Measurements from ENCODE around the gene FTO.

FTO gene

DNA sequence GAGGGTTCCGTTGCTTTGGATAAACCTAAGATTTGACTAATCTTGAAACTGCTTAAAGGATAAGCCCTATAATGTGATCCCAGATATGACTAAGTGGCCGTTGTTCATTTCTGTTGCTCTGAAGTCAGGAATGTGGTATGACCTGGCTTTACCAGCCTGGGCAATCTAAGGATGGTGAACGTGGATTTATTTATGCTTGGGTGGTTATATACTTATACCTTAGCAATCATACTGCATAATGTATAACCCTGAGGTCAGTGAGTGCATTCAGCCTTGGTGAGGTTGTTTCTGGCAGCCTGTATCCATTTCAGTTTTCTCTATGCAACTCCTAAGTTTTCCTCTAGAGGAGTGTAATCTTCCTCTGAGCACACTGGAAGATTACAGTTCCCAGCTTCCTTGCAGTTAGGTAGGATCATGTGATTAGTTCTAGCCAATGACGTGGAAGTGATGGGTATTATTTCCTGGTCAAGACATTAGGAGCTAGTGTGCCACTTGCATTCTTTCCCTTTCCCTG lies 41.9 kb downstream of the FTO start:
- FAIRE-seq (no peak), DNase-seq (ENCODE audit: insufficient read length, low spot score) (no peak)

DNA sequence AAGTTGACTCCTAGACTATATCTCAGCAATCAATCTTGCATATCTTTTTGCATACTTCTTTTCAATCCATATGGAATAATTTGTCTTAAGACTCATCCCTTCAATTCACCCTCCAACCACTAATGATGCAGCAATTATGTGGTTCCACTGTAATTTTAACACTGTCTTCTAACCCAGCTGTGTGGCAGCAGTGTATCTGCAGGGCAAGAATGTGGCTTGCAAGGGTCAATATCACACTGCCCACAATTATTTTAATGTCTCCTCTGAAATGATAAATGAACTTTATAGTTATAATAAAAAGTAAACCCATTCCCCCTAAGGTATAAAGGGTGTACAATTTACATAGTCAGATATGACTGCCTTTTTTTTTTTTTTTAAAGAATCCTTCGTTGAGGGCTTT lies 48.6 kb downstream of the FTO start:
- FAIRE-seq, result no peak

DNA sequence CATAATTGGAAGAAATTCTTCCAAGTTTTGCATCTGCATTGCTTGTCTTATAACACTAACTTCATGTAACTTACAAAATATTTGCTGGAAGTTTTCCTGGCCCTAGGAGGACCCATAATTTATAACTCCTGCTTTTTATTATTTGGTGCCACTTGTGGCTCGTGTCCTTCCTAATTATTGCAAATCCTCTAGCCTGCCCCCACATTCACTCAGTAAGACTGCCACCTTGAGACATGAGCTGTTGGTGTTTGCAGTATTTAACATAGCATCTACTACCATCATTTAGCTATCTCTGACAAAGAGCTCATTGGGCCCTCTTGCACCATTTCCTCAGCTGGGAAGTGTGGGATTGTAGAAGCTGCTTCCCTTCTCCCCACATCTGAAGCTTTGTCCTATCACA lies 49.5 kb downstream of the FTO start:
- FAIRE-seq (no peak), DNase-seq (ENCODE audit: insufficient read length, low spot score) (no peak)

More for the DNA sequence above, 48.6 kb downstream of the FTO start:
- no peak for DNase-seq (ENCODE audit: insufficient read length, low spot score)

DNA sequence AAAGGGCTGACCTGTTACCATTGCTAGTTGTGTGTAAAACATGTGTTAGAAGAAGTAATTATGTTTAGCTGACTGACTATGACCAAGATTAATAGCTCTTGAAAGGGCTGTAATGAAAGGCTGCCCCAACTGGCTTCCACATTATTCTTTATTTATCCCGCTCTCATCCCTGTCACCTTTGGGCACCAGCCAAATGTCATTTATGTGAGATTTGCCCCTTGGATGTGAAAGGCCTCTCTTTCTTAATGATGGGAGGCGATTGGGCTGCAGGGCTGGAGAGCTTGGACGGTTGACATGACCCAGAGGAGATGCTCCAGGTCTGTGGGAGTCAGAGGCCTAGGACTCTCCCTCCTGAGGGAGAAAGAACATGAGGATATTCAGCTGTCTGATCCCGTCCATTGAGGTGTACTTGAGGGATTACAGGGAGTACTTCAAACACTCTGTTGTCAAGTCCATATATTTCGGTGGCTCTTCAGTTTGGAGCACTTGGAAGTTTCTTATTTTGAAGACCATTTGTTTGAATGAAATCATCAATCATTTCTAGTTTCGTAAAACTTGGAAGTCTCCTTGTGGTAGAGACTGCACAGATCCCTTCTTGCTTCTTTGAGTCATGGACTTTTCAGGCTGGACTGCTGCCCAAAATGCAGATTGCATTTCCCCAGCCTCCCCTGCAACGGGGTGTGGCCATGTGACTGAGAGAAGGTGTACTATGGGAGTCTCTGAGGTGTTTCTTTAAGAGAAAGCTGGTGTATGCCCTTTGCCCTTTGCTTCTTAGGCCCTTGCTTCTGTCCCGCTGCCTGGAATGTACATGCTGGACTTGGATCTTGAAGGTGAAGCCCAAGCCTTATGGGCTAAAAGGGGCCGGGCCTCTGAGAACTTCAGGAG lies 51.3 kb downstream of the FTO start:
- FAIRE-seq (no peak), DNase-seq (ENCODE audit: insufficient read length, low spot score) (no peak)

DNA sequence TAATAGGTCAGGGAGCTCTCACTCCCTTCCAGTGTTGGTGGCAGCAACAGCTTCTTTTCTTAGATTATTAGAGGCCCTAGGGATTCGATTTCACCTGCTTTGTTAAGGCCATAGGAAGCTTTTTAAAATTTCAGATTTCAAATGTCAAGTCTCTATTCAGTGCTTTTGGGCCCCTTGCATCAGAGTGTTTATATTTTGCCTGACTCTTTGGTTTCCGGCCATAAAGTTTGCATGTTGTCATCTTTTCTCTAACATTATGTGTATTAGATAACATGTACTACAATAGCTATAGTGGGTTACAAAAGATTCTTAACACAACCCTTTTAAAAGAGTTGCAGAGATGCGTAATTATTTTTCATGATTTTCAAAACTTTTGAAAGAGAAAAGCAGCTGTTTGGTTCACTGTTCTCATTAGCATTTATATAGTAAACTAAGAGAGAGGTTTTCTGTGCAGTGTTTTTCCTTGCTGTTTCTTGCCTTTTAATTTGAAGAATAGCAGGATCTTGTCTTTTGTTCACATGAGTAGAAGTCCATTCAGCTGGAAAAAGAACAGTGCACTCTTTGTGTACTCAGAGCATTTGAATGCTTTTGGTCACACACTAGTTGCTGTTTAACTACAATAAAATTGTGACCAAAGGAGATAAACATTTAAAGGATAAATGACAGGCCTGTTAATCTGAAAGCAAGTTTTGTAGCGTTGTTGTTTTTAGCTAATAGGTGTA lies 52.5 kb downstream of the FTO start:
- no peak for DNase-seq (ENCODE audit: insufficient read length, low spot score)
- no peak for FAIRE-seq

DNA sequence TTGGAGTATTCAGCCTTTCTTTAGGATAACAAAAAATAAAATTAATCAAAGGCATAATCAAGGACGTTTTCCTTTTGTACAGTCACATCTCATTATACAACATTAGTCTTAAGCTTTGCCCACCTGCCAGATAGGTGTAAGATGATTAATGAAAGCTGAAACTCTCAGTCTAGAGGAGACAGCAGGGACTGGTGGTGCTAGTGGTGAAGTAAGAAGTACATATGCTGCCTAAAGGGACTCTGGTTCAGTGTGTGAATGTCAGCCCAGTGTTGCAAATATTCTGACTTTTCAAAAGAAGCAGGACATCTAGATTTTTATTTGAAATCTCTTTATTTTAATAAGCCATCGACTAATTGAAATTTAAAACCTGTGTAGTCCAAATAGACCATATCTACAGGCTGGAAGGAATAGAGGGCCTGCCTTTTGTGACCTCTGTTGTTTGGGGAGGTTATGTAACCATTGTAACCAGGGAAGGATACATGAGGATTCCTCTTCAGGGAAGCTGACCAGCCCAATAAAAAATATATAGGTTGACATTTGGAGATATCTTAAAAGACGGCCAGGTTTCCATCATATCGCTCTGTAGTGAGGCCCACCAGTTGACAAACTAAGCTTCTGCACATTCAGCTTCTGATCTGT lies 54.1 kb downstream of the FTO start:
- DNase-seq (ENCODE audit: insufficient read length, low spot score), result no peak
- FAIRE-seq, result no peak

DNA sequence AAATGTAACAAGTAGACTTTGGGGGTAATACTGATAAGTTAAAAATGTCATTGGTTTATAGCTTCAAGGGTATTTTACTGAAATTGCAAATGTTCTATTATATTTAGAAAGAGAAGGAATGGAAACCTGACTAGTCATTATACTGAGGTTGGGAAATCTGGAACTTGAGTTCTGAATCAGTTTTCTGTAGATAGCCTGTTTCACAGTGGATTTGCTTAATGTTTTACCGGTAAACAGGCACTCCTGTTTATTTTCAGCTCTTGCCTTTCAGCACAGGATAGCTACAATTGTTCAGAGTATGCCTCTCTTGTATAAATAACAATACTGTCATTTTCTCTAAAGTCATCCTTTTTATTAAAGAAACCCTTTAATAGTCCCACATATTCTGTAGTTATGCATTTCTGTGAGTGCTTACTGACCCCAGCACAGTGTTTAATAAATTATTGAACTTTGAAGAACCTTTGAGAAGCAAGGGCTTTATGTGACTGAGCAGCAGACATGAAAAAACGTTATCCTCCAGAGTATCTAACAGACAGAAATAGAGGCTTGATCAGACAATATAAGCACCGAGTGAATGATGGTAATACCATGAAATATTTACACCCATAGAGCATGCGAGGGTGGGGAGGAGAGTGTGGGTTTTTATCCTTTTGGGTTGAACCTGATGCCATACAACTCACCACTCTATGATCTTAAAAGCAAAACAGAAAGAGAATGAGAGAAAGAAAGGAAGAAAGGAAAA lies 58.2 kb downstream of the FTO start:
- FAIRE-seq (no peak), DNase-seq (ENCODE audit: insufficient read length, low spot score) (no peak)

DNA sequence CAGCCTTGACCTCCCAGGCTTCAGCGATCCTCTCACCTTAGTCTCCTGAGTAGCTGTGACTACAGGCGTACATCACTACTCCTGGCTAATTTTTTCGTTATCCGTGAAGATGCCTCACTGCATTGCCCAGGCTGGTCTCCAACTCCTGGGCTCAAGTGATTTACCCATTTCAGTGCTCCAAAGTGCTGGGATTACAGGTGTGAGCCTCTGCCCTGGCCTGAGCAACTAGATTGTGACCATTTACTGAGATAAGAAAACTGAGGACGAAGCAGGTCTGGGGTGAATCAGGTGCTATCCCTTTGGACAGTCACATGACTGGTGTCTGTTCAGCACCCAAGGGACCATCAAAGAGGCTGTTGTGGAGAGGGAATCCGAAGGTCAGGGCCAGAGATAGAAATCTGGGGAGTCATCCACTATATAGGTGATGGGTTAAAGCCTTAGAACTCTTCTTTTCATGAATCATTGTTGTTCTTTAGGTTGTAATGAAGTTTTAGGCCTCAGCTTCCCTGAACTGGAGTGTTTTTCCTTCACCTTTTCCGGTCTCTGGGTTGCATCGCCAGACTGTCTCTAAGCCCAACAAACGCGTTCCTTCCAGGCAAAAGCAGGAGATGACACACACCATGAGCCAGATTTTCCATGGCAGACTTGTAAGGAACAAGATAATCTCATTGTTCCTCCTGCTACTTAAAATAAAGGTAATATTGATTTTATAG lies 62.5 kb downstream of the FTO start:
- no peak for FAIRE-seq

DNA sequence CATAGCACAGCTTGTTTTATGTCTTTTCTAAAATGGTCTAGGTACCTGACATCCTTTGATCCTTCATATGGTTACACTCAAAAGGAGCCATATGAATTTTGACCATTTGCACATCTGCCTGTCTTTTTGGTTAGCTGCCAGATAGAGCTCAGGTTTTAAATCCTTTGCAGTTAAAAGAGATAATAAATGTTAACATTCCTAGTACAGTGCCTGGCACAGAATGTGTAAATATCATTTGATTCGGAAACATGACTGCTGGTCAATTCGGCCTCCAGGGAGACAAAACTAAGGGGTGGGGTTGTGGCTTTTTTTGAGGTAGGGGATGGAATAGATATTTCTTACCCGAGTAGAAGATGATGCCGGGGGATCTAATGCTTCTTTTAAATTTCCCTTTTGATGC lies 64.2 kb downstream of the FTO start:
- no peak for FAIRE-seq
- DNase-seq (ENCODE audit: insufficient read length, low spot score), result no peak

More for the DNA sequence above, 62.5 kb downstream of the FTO start:
- DNase-seq (ENCODE audit: insufficient read length, low spot score), result no peak

DNA sequence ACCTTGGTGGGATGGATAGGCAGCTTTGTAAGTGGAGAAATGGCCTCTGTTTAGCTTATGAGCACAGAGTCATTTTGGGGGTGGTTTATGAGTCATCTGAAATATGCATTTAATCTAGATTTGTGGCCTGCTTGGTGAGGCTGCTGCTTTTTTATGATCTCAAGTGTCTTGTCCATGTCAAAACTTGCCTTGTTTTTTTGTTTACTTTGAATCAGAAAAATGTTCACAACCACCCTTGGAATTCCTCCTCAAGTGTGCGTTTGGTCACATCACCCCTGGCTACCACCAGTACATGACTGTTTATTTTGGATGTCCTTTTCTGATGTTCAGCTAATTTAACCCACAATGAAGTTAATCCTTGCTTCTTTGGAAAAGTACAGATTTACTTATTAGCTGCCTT lies 64.6 kb downstream of the FTO start:
- no peak for FAIRE-seq
- DNase-seq (ENCODE audit: insufficient read length, low spot score), result no peak

DNA sequence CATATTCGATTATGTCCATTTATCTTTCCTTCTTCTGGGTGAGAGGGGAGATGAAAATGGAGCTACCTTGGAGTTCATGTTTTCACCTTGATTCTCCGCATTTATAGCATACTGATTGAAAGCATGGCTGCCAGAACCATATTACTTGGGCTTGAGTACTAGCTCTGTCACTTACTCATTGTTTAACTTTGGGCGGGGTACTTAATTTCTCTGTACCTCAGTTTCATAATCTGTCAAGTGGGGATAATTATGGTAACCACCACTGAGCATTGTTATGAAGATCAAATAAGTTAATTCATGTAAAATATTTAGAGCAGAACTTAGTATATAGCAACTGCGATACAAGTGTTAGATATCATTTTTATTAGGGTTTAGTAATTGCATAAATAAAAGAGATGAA lies 65.2 kb downstream of the FTO start:
- no peak for DNase-seq (ENCODE audit: insufficient read length, low spot score)
- no peak for FAIRE-seq

DNA sequence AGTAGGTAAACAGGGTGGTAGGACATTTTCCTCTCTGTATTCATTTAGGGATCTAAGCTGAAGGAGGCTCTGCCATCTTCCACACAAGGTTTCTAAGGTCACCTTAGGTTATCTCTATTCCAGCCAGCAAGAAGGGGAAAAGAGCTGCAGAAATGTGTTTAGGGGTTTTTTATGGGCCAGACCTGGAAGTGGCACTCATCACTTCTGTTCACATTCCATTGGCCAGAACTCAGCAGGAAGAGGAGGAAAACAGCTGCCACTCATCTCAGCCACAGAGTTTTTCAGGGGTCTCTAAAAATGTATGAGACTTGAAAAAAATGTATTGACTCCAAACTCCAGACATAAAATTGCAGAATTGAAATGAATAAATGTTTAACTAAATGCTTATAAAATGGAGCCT lies 65.8 kb downstream of the FTO start:
- no peak for FAIRE-seq
- no peak for DNase-seq (ENCODE audit: insufficient read length, low spot score)

DNA sequence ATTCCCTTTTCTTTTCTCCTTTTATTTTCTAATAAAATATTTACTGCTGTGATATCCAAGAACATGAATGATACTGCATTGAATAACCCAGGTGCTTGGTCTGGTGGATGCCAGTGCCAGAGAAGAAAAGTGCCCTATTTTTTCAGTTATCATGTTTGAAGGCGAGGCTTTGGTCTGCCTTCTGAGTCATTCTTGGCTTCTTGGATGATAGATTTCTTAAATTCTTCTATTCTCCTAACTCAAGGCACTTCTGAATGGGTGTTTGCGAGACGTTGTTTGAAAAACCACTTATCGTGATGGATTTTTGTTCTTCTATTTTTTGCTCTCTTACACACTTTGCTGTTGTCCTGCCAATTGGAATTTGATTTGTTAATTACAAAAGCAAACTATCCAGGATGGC lies 66.7 kb downstream of the FTO start:
- FAIRE-seq (no peak), DNase-seq (ENCODE audit: insufficient read length, low spot score) (no peak)

DNA sequence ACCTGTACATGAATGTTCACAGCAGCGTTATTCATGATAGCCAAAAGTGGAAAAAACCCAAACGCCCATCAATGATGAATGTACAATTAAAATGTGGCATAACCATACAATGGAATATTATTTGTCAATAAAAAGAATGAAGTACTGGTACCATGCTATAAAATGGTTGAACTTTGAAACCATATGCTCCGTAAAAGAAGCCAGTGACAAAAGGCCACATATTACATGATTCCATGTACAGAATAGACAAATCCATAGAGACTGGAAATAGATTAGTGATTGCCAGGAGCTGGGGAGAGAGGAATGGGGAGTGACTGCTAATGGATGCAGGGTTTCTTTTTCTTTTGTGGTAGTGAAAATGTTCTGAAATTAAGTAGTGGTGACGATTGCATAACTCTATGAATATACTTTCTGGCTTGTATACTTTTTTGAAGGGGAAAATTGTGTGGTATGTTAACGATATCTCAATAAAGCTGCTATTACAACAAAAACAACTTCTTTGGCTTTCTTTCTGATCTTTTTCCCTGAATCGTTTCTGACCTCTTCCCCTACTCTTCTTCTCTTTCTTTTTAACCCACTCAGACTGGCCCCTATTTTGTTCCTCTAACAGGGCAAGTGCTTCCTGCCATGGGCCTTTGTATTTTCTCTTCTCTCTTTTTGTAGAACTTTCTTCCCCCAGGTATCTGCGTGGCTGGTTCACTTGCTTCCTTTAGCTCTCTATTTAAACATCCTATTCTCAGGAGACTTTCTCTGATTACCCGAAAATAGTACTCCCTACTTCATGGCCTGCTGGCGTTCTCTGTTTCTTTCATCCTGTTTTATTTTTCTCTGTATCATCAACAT lies 67.9 kb downstream of the FTO start:
- no peak for FAIRE-seq
- DNase-seq (ENCODE audit: insufficient read length, low spot score), result no peak

DNA sequence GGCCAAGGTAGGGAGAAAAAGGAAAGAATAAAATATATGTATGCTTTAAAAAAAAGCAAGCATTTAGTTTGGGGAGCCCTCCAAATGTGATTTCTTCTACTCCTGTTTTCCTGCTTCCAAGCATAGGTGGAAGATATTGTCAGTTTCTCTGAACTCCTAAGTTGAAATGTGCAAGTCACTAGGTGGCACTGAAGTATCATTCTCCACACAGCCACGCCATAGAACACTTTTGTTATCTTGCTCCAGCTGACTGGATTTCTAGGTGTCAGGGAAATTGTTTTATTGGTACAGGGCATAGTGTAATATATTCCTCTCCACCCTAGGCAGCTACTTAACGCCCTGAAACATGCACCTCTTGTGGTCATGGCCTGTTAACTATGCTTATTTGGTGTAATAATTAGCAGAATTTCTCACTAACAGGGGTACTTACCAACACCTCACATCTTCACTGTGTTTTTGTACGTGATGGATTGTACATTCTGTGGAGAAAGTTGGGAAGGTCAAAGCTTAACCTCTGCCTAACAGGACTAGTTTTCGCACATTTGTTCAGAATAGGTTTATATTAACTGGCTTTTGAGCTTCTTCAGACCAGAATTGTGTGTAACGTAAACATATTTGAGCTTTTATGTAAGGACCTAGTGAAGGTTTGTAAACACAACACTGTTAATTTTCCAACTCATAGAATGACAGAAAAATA lies 69.3 kb downstream of the FTO start:
- FAIRE-seq (peak; percentile 81), DNase-seq (ENCODE audit: insufficient read length, low spot score) (peak; percentile 7)

DNA sequence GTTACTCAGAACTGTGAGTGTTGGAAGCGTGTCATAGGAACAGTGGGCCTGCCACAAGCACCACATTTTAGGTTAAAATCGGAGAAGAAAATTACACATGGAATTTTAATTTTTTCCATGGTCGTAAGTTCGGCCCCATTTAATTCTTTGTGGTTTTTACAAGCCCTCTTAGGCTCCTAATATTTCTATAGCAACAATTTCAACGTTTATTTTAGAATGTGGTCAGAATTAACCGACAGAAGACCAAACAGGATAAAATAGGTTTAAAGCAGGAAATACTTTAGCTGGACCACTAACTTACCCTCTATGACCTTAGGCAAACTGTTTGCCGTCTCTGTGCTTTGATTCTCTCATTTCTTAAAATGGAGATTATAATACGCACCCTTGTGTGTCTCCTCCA lies 69.9 kb downstream of the FTO start:
- DNase-seq (ENCODE audit: insufficient read length, low spot score) (no peak), FAIRE-seq (no peak)

DNA sequence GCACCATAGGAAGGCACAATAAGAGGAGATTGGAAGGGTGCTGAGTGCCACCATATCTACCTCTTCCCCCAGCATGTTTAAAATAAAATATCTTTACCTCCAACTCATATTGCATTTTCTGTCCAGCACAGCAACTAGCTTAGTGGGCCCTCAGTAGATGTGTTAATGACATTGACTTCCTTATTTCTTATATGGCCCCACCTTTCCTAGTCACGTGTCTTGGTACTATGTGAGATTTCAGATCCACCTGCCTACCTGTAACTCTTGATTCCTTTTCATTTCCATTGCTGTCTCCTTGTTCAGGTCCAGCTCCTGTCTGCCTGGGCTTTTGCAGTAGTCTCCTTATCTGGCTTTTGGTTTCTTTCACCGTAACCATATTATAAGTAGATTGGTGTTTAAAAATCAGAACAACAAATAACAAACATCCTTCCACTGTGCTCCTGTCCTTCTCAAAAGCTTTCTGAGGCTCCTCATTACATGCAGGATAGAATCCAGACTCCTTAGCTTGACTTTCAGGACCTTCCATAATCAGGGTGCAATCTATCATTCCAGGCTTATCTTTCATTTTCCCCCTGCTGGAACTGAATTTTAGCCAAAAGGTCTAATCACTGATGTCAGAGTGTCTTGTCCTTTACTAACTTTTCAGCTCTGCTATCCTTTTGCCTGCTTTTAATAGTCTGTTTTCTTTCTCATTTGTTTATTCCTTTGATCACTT lies 71.3 kb downstream of the FTO start:
- DNase-seq (ENCODE audit: insufficient read length, low spot score) (no peak), FAIRE-seq (no peak)

DNA sequence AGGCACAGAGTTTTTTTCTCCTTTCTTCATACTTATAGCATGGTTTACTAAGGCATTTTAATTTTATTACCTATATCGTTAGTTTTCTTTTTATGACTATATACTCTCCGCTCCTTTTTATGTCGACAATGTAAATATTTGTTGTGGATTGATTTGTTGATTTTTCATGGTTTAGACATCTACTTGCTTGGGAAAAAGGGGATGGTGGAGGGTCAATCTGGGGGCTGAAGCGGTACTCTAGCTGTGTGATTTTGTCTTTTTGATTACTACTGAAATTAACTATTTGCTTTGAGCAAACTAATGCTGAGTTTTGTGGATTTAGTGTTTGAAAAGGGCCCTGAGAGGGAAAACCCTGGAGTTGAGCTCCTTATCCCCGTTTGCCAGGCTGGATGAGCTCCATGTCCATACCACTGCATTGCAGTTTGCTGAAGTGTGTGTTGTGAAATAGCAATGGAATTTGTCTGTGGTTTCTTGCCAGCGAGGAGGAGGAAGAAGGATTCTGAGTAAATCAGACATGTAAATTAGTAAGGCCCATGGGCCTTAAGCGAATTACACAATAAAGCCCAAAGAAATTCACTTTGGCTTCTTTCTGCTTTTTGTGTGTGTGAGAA lies 72.0 kb downstream of the FTO start:
- FAIRE-seq (no peak), DNase-seq (ENCODE audit: insufficient read length, low spot score) (no peak)

All from GM19239 (cell line).